ENCODE data around the gene MACIR. TPM values are rescaled to one million over a fixed set of nuclear protein-coding genes. Genes with fewer than 3 reads are reported as not detected.
A peak's percentile ranks its signal among the peaks of the same experiment; 100 is the strongest.

The MACIR gene
- total RNA-seq, 1 donor from 2014 or later, result 10.8 TPM

DNA sequence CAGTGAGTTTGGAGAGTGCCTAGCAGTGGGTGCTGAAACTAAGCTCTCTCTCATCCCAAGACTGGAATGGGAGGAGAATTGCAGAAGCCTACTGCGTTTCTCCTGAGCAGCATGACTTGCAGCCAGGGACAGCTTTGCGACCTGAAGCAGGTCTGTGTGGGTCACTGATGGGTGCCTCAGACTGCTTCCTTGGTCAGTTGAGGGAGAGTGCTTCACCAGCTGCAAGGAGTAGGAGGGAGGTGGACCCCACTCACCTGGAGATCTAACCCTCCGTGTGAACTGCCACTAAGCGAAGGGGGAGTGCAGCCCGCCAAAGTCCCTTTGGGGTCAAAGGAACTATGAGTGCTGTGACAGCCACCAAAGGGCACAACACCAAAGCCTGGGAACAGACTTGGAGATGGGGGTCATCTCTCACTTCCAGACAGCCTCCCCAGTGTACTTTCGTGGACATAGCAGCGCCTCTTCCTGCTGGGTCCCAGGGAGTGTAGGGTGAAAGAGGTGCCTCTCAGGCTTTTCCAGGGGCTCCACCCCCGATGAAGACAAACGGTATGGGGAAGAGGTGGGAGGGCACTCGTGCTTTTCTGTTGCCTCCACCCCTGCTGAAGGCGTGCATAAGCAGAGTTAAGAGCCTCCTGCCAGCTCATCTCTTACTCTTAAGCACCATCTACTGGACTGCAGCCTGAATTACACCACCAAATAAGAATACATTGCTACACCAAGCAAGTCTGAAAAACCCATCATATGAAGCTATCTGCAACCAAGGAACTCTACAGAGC is 34.3 kb upstream of the MACIR start:
- Mint-ChIP-seq H3K4me1 (ENCODE audit: low read depth) (no peaks in the 10 kb centered on the region), H3K4me3 (ENCODE audit: low read depth) (peak overlapping the region; percentile 23), H3K9me3 (ENCODE audit: low read depth) (peaks cover 10% of the 10 kb centered on the region), H3K36me3 (ENCODE audit: insufficient read depth) (peaks cover 2% of the 10 kb centered on the region), H3K27ac (no peak overlapping the region), H3K27me3 (no peaks in the 10 kb centered on the region)
- TF ChIP-seq, protein P1, sequence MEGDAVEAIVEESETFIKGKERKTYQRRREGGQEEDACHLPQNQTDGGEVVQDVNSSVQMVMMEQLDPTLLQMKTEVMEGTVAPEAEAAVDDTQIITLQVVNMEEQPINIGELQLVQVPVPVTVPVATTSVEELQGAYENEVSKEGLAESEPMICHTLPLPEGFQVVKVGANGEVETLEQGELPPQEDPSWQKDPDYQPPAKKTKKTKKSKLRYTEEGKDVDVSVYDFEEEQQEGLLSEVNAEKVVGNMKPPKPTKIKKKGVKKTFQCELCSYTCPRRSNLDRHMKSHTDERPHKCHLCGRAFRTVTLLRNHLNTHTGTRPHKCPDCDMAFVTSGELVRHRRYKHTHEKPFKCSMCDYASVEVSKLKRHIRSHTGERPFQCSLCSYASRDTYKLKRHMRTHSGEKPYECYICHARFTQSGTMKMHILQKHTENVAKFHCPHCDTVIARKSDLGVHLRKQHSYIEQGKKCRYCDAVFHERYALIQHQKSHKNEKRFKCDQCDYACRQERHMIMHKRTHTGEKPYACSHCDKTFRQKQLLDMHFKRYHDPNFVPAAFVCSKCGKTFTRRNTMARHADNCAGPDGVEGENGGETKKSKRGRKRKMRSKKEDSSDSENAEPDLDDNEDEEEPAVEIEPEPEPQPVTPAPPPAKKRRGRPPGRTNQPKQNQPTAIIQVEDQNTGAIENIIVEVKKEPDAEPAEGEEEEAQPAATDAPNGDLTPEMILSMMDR (IDR thresholded peaks at IDR 0.05; ENCODE audit: unreplicated experiment), result peak; percentile 63
- no peak for DNase-seq (ENCODE audit: low spot score, unreplicated experiment)

DNA sequence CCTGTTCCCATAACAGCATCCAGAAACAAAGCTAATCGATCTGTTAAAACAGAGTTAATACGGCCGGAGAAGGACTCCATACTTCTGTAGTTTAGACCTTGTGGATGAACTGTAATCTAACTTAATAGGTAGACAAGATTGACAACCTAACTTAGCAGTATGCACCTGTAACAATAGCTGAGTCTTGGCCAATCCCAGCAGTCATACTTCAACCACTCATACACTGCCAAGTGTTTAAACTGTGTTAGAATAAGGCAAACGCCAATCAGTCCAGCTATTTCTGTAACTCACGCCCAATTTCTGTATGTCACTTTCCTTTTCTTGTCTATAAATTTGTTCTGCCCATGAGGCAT is 33.7 kb upstream of the MACIR start:
- Mint-ChIP-seq H3K36me3 (ENCODE audit: insufficient read depth) (no peaks in the 10 kb centered on the region), H3K4me1 (ENCODE audit: low read depth) (no peaks in the 10 kb centered on the region), H3K9me3 (ENCODE audit: low read depth) (peaks cover 10% of the 10 kb centered on the region), H3K27me3 (no peaks in the 10 kb centered on the region), H3K27ac (no peak overlapping the region), H3K4me3 (ENCODE audit: low read depth) (no peak overlapping the region)
- TF ChIP-seq, protein P1 (IDR thresholded peaks at IDR 0.05; ENCODE audit: unreplicated experiment), result no peak
- DNase-seq (ENCODE audit: low spot score, unreplicated experiment), result no peak

DNA sequence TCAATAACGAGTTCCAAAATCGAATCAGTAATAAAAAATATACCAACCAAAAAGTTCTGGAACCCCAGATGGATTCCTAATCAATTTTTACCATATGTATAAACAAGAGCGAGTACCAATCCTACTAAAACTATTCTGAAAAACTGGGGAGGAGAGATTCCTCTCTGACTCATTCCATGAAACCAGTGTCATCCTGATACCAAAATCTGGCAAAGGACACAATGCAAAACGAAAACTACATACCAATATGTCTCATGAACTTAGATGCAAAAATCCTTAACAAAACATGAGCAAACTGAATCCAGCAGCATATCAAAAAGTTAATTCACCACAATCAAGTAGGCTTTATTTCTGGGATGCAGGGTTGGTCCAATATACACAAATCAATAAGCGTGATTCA is 30.5 kb upstream of the MACIR start:
- Mint-ChIP-seq H3K9me3 (ENCODE audit: low read depth) (peaks cover 10% of the 10 kb centered on the region), H3K27ac (no peak overlapping the region), H3K4me1 (ENCODE audit: low read depth) (no peaks in the 10 kb centered on the region), H3K27me3 (no peaks in the 10 kb centered on the region), H3K4me3 (ENCODE audit: low read depth) (no peak overlapping the region), H3K36me3 (ENCODE audit: insufficient read depth) (no peaks in the 10 kb centered on the region)
- TF ChIP-seq, protein P1 (IDR thresholded peaks at IDR 0.05; ENCODE audit: unreplicated experiment), result no peak
- DNase-seq (ENCODE audit: low spot score, unreplicated experiment), result no peak

DNA sequence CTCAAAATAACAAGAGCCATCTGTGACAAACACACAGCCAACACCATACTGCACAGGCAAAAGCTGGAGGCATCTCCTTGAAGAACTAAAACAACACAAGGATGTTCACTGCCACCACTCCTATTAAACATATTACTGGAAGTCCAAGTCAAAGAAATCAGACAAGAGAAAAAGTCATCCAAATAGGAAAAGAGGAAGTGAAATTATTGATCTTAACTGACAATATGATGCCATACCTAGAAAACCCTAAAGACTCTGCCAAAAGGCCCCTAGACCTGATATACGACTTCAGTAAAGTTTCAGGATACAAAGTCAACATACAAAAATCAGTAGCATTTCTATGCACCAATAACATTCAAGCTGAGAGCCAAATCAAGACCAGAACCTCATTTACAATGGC is 30.0 kb upstream of the MACIR start:
- H3K27ac Mint-ChIP-seq, result no peak overlapping the region
- H3K36me3 Mint-ChIP-seq (ENCODE audit: insufficient read depth), result no peaks in the 10 kb centered on the region
- no peaks in the 10 kb centered on the region for H3K4me1 Mint-ChIP-seq (ENCODE audit: low read depth)
- no peak overlapping the region for H3K4me3 Mint-ChIP-seq (ENCODE audit: low read depth)
- H3K9me3 Mint-ChIP-seq (ENCODE audit: low read depth), result peaks cover 10% of the 10 kb centered on the region
- H3K27me3 Mint-ChIP-seq, result no peaks in the 10 kb centered on the region
- TF ChIP-seq, protein P1 (IDR thresholded peaks at IDR 0.05; ENCODE audit: unreplicated experiment), result no peak
- DNase-seq (ENCODE audit: low spot score, unreplicated experiment), result no peak

DNA sequence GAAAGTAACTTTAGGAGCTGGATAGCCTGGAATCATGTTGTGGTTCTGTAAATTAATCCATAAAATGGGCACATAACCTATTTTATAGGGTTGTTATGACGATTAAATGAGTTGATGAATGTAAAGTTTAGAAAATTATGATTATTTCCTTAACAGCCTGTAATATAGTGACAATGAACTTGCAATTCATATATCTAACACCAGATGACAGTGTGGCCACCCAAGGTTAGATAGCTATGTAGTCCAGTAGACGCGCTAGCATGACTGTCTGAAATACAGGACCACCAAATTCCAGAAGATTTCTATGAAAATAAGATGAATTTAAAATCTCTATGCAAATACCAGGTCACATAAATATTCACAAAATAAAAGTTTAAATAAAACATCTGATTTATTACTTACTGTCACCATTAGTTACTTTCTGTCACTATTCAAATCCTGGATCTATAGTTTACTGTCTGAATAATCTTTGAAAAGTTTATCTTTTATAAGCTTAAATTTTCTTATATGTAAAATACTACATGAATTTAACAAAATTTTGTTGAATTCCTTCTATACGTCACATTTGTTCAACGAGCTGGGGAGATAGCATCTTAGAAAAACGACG is 26.1 kb upstream of the MACIR start:
- H3K4me1 Mint-ChIP-seq (ENCODE audit: low read depth), result peaks cover 2% of the 10 kb centered on the region

More for the DNA sequence above, 26.1 kb upstream of the MACIR start:
- no peak for DNase-seq (ENCODE audit: low spot score, unreplicated experiment)
- no peak overlapping the region for H3K27ac Mint-ChIP-seq
- TF ChIP-seq, protein P1 (IDR thresholded peaks at IDR 0.05; ENCODE audit: unreplicated experiment), result peak; percentile 72
- peaks cover 12% of the 10 kb centered on the region for H3K9me3 Mint-ChIP-seq (ENCODE audit: low read depth)
- H3K4me3 Mint-ChIP-seq (ENCODE audit: low read depth), result no peak overlapping the region
- H3K36me3 Mint-ChIP-seq (ENCODE audit: insufficient read depth), result no peaks in the 10 kb centered on the region
- no peaks in the 10 kb centered on the region for H3K27me3 Mint-ChIP-seq

All from progenitor cell of endocrine pancreas (in vitro differentiated cells).